CD4-positive, alpha-beta T cell treated with Interleukin-17A for 4 hours (primary cell): ENCODE measurements around the gene ROBO3.

Experiments
- DNase-seq: peaks from one replicate; pipeline ENCODE4 v3.0.0-alpha.2; 2020; ENCODE audit warnings: mixed read lengths

Gene ROBO3

DNA sequence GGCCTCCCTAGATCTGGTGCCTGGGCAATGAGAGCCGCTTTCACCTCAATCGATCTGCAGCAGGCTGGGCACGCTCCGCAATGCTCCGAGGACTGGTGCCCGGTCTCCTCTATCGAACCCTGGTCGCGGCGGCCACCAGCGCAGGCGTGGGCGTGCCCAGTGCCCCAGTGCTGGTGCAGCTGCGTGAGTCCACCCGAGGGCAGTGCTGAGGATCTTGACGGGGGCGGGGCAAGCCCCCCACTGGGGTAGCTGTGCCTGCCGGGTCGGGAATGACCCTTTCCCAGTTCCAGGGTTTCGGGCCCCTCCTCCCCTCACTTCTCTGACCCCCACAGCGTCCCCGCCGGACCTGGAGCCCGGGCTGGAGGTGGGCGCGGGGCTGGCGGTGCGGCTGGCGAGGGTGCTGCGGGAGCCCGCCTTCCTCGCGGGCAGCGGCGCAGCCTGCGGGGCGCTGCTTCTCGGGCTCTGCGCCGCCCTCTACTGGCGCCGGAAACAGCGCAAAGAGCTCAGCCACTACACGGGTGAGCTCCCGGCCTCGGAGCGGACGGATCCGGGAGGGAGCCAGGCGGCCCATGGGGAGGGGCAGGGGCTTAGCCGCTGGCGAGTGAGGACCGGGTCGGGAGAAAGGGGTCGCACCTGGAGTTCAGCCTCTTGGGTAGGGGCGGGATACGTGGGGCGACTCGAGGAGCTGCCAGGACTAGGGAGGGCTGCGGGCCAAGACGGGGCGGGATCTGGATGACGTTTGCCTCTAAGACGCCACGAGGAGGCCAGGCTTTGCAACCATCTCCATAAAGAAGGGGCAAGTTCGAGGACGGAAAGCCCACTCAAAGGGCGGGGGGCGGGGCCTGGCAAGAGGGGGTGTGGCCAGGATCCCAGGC is 10.9 kb downstream of the ROBO3 start:
- DNase-seq = peak; percentile 82

DNA sequence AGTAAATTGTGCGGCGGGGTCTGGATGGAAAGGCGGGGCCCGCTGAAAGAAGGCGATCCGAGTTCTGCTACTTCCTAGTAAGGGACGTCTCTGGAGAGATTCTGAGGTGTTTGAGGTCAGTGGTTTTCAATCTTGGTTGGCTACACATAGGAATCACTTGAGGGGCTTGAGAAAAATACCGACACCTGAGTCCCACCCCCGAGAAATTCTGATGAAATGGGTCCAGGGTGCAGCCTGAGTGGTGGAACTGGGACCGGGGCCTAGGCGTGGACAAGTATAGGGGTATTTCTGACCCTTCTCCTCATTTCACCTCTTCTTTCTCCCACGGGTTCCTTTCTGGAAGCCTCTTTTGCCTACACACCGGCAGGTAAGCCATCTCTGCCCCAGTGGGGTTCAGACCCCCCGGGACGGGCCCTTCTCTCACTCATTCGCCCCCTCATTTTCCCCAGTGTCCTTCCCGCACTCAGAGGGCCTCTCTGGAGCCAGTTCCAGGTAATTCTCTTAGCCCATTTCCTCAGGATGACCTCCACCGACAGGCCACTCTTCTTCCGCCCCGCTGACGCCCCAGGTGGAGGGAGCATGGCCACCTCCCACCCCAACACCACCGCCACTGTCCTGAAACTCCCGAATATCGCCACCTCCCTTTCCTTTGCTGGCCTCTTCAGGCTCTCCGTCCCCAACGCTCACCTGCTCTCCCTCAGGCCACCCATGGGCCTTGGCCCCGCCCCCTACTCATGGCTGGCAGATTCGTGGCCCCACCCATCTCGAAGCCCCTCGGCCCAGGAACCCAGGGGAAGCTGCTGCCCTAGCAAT is 11.8 kb downstream of the ROBO3 start:
- DNase-seq = no peak

DNA sequence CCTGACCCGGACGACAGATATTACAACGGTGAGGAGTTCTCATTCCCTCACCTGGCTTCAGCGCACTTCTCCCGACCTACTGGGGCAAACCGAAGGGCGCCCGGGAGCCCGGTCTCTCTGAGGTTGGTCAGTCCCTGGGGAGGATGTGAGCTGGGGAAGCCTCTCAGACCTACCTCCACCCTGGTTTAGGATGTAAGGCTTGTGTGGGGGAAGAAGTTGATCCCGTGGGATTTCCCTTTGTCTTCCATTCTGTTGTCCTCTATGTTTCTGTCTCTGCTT is 12.3 kb downstream of the ROBO3 start:
- no peak for DNase-seq

DNA sequence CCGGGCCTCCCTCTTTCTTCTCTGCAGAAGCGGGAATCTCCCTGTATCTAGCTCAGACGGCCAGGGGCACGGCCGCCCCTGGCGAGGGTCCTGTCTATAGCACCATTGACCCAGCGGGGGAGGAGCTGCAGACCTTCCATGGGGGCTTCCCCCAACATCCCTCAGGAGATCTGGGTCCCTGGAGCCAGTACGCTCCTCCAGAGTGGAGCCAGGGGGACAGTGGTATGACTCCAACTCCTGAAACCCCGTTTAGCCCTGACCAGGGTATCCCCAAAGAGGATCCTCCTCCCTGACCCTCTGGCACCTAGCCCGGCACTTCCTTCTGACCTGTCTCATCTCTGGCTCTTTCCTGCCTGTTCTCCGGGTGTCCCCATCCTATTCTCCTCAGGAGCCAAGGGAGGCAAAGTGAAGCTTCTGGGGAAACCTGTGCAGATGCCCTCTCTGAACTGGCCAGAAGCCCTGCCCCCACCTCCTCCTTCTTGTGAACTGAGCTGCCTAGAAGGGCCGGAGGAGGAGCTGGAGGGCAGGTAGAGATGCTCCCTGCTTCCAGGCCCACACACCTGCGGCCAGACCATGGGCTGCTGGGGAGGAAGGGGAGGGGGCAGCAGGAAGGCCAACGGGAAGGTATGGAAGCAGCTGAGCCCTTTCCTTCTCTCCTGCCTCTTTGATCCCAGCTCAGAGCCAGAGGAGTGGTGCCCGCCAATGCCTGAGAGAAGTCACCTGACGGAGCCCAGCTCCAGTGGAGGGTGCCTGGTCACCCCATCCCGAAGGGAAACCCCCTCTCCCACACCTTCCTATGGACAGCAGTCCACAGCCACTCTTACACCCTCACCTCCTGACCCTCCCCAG is 12.9 kb downstream of the ROBO3 start:
- no peak for DNase-seq

DNA sequence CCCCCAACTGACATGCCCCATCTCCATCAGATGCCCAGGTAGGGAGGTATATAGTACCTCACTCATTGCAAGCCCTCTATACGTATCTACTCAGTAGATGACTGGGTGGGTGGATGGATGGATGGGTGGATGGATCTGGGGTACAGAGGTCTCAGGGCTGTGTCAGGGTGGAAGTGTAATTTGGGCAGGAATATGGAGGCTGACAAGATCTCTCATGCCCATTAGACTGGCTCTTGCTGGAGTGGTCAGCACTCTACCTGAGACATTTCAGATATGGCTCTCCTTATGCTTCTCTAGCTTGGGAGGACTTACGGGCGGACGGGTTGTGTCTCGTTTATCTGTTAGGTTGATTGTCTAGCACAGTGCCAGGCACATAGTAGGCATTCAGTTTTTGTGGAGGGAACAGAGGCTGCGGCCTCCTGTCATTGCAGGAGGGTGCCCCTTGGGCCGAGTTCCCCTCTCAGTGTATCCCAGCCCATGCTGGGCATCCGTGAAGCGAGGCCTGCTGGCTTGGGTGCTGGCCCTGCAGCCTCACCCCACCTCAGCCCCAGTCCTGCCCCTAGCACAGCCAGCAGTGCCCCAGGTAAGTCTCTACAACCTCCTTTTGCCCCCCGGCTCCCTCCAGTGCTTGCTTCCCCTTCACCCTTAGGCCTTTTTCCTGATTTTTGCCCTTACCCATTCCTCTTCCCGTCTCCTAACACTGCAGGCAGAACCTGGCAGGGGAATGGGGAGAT is 13.7 kb downstream of the ROBO3 start:
- no peak for DNase-seq

DNA sequence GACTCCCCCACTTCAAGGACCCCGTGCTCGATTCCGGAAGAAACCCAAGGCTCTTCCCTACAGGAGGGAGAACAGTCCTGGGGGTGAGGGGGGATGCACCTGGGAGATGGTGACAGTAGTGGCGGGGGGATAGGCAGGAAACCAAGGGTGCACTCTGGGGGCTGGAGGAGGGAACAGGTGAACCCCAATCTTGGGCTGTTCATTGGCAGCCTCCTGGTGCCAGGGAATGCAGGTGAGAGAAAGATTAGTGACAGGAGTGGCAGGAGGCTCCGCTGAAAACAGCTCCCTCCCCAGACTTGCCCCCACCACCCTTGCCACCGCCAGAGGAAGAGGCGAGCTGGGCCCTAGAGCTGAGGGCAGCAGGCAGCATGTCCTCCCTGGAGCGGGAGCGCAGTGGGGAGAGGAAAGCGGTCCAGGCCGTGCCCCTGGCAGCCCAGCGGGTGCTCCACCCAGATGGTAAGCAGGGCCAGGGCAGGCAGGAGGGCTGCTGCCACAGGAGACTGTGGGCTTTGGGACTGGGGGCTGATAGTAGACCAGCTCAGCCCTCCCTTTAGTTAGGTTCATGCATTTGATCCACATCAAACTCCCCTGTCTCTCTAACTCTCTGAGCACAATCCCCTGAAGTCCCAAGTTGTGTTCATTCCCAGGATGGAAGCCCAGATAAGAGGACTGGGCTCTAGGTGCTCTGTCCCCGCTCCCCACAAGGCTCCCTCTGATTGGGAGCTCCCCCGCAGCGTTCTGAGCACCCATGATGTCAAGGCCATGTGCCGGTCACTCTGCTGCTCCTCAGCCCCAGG is 14.5 kb downstream of the ROBO3 start:
- no peak for DNase-seq

DNA sequence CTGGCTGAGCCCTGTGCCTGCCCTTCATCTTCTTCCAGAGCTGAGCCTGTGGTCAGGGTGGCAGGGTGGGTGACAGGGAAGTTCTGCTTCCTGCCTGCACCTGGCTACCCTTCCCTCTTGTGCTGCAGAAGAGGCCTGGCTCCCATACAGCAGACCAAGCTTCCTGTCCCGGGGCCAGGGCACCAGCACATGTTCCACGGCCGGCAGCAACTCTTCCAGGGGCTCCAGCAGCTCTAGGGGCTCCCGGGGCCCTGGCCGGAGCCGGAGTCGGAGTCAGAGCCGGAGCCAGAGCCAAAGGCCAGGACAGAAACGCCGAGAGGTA is 15.0 kb downstream of the ROBO3 start:
- no peak for DNase-seq

DNA sequence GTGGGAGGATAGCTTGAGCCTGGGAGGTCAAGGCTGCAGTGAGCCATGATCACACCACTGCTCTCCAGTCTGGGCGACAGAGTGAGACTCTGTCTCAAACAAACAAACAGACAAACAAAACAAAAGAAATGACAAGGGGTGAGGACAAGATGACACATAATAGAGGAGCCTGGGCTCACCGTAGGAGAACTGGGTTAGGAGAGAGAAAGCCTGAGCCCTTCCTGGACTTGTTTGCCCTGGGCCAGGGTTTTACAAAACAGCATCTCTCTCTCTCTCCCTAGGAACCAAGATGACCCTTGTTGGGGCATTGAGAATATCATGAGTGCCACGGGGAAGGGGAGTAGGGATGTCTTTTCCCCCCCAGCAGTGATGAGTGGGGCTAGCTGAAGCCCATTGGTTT is 15.7 kb downstream of the ROBO3 start:
- DNase-seq = no peak

DNA sequence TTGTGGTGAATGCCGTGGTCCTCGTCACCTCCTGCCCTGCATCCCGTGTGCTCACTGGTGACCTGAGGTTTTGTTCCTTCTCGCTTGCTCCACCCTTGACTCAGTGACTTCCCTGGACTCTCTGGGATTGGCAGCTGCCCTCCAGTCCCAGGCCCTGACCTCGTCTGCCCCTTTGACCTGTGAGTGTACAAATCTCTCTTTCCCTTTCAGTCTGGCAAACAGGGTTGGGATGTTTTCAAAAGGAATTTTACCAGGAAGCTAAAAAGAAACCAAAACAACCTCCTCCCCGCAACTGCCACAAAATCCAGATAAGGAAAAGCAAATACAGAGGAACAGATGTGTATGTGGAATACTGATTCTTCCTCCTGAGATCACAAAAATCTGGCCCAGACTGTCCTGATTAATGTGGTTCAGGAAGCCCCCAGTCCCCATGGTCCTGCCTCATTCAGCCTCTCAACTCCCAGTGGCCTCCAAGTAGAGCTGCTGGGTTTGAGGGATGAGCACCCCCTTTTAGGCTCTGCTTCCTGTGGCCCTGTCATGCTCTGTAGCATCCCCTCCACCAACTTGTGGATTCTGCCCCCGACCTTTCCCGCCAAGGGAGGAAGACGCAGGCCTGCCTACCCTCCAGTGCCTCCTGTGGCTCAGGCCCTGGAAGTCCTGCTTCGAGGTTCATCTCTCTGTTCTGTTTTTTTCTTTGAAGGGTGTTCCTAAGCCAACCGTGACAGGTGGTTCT is 17.3 kb downstream of the ROBO3 start:
- no peak for DNase-seq

DNA sequence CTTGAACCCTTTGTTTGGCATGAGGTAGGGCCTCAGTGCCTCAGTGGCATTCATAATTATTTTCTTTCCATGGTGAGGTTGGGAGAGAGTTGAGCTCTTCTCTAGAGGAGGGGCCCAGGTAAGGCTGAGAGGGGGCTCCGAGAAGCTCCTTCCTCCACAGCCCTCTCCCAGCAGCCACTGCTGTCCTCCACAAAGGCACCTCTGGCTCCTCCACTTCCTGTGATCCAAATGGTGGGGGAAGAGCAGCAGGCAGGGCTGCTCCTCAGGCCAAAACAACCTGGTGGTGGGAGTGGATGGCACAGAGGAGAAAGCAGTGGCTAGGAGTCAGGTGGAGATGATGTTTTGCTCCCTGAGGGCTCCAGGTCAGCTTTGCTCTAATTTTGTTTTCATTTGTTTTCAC is 19.1 kb downstream of the ROBO3 start:
- no peak for DNase-seq

DNA sequence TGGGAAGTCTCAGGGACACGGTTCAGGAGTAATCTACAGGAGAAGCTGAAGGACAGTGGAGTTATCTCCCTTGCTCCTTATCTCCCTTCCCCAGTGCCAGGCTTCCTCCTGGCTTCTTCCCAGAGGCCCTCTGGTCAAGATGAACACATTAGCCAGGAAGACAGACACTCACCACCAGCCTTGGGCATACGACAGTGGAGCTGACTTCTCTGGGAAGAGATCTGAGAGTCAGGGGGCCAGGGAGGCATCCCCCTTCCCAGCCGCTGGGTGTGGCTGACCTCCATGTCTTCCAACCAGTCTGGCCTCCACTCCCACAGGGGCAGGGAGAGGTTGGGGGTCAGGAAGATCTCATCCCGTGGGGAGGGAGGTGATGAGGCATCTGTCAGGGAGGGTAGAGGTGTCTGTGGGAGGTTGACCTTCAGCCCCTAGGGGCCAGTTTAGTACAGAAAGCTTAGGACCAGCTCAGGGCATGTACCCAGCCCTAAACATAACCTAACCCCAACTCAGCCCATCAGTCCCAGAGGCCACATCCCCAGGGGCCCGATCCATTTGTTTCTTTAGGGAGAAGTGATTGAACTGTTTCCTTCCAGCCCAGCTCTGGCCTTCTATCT is 19.7 kb downstream of the ROBO3 start:
- no peak for DNase-seq

DNA sequence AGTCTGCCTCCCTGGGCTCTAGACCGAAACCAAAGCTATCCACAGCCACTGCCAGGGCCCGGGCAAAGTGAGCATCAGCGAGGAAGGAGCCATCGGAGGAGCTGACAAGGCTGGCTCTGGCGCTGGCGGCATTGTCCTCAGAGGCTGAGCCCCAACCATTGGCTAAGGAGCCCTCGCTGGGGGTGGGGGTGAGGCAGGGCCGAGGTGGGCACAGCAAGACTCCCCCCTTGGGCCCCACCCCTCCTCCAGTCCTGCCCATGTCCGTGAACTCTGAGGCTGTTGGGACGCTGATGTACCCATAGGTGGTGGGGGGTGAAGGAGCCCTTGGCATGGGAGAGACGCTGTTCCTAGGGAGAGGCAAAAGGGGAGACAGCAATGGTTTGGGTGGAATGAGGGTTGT is 21.2 kb downstream of the ROBO3 start:
- no peak for DNase-seq

DNA sequence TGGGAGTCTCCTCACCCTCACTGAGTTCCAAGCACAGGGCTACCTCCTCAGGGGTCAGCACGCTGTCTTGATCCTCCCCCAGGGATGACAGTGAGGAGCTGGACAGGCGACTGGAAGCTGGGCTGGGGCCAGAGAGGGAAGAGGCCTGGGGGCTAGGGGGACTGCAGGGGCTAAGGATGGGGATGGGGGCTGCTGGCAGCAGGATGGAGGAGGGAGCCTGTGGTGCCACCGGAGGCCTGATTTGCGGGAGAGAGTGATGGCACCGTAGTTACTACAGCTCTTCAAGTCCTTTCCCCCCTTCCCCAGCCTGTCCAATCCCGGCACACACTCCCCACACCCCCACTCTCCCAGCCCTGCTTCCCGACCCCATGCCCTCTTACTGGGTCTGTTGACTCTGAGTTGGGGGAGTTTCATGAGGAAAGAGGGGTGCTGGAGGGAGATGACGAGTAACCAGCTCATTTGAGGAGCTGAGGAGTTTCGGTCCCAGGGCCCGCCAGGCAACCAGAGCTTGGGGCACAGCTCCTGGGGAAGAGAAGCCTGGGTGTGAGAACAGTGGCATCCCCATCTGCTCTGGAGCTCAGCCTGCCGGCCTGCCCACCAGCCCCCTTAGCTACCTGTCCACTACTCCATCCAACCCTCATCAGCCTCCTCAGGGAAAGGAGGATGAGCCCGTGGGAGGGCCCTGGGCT is 21.9 kb downstream of the ROBO3 start:
- no peak for DNase-seq

DNA sequence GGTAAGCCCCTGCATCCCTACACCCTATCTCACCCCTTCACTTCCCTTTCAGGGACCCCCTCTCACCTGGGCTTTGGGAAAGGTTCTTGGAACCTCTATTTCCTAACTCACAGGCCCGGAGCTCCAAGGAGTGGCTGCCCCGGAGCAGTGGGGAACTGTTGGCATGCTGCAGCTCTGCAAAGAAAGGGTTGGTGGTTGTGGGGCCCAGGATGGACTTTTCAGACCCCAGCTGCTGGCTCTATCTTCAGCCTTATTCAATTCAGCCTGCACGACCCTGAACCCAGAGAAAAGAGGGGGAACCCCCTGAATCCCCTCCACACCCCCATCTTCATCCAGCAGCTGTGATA is 22.4 kb downstream of the ROBO3 start:
- DNase-seq = no peak

DNA sequence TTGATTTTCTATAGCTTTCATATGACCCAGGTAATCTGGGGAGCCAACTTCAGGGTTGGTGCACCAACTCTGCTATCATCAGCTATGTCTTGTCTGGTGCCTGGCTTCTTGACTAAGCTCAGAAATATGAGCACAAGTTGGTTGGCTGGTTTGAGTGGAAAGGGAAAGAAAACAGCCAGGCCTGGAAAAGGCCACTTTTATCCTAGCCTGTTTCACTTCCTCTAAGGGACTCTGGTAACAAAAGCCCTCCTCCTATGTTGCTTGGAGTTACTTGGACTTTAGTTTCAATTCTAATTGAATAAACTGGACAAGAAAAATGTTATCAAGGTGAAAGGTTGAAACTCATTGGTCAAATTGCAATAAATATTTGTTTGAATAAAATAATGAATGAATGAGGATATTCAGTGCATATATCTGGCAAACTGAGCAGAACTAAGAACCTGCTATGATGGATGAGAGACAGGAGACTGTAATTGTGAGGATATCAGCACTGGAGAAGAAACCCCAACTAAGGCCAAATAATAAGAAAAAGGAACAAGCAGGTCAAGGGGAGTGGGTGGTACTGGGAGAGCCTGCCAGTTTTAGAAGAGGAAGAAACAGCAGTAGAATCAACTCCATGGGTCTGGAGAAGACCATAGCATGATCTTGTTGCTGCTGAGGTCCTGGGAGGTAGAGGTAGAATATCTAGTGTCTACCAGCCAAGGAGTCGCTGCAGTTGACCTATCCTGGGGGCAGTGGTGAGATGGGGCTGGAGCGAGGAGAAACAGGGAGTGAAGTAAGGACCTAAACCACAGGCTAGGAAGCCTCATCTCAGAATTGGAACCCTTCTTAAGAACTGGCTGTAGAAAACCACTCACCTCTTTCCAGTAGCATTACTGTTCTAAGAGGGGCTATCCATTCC is 24.2 kb downstream of the ROBO3 start:
- no peak for DNase-seq

DNA sequence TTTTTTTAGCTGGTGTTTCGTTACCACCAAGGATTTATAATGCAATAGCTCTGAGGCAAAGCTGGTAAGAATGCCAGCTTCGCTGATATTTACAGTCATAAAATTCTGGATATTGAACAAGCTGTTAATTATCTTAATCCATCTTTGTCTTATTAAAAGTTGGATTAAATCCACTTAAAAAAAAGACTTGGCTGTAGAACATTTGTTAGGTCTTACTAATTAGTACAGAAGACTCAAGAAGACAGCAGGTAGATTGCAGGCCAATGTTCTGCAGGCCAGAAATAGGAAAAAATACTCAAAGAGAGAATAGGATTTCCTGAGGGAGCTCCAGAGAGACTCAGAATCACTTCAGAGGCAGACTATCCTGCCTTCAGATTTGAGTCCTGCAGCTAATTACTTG is 24.9 kb downstream of the ROBO3 start:
- no peak for DNase-seq

DNA sequence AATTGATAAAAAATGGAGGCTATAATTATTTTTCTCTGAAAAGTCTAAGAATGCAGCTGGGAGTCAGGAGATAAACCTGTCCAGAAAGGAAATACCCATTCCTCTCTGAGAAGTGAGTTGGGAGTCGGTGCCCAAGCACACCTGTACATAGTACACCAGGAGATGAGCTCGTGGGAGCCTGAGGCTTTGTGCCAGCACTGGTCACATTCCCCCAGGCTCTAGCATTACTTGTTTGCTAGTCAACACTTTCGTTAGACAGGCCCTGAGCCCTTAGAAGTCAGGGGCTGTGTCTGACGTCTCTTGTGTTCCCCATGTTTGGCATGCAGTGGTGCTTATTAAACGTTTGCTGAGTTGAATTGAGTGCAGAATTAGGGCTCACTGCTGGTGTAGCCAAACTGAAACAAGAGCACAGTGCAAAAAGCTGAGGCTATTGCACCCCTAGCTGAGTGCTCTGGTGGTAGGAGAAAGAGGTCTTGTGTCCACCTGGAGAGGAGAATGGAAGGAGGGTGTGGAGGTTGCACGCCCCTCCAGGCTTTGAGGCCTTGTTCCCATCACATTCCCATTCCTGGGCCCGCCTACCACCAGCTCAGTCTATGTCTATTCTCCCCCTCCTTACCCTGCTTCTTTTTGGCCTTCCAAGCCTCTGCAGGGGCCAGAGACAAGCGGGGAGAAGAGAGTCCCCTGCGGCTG is 25.6 kb downstream of the ROBO3 start:
- no peak for DNase-seq

DNA sequence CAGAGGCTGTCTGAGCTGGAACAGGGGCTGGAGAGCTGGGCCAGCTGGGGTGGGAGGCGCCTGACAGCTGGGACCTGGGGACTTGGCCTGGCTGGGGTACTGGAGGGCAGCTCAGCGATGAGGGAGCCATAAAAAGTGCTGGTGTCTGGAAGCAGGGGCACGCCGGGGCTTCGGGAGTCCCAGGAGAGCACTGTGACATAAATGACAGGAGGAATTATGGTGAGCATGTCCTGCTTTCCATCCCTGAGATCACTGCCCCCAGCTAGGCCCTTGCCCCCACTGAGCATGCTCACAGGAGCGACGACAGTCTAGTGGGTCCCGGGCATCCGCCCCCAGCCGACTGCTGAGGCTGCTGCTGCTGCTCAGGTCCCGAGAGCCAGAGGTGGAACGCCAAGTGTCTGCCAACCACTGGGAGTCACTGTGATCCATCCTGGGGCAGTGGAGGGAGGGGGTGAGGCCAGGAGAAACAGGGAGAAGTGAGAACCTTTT is 26.2 kb downstream of the ROBO3 start:
- no peak for DNase-seq

DNA sequence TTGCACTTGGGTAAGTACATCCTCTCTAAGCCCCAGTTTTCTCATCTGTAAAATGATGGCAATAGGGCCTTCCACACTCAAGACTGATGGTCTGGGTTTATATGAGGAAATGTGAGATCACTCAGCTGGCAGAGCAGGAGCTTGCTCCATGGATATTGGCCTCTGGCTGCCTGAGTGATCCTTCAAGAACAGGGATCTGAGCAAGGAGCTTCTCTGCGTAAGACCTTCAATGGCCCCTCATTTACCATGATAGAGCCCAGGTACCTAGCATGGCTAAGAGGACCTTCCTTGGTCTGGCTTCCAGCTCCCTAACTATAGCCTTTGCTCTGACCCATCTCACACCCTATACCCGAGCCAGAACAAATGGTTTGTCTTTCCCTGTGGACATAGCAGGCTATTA is 26.9 kb downstream of the ROBO3 start:
- DNase-seq = no peak
